Nephron progenitor cell (in vitro differentiated cells): Measurements from ENCODE around the gene TAF1B.

Experiments
- DNase-seq: peaks from one replicate; pipeline ENCODE4 v3.0.0; 2021
- H3K27ac Mint-ChIP-seq: 2 replicates; pipeline ENCODE4 v1.8.0; 2021; ENCODE audit warnings: mild to moderate bottlenecking, moderate library complexity, mixed read lengths
- H3K27me3 Mint-ChIP-seq: 2 replicates; pipeline ENCODE4 v1.8.0; 2021; ENCODE audit warnings: mild to moderate bottlenecking, low read depth, mixed read lengths; ENCODE audit not compliant: poor library complexity
- H3K36me3 Mint-ChIP-seq: 2 replicates; pipeline ENCODE4 v1.8.0; 2021; ENCODE audit warnings: low read depth, mixed read lengths
- H3K4me1 Mint-ChIP-seq: 2 replicates; pipeline ENCODE4 v1.8.0; 2021; ENCODE audit warnings: mixed read lengths
- H3K4me3 Mint-ChIP-seq: 2 replicates; pipeline ENCODE4 v1.8.0; 2021; ENCODE audit warnings: mild to moderate bottlenecking, moderate library complexity, mixed read lengths
- H3K9me3 Mint-ChIP-seq: 2 replicates; pipeline ENCODE4 v1.8.0; 2021; ENCODE audit warnings: mild to moderate bottlenecking, moderate library complexity, mixed read lengths
- CTCF ChIP-seq: fragments of 200-600 bp; sonication (generic); IDR thresholded peaks from 2 replicates; pipeline ENCODE4 v1.5.0; 2021; ENCODE audit warnings: antibody characterized with exemption

TAF1B gene

GRCh38 chr2:9975328-9975727, 132.1 kb downstream of the TAF1B start:
- H3K4me3 Mint-ChIP-seq: no peak overlapping the region

GRCh38 chr2:9975805-9976447, 132.7 kb downstream of the TAF1B start:
- Mint-ChIP-seq H3K4me3 (no peak overlapping the region), H3K4me1 (peaks cover 41% of the 10 kb centered on the region)
- no peak for DNase-seq

More at GRCh38 chr2:9975328-9975727, 132.1 kb downstream of the TAF1B start:
- Mint-ChIP-seq H3K27me3 (peaks cover 9% of the 10 kb centered on the region), H3K27ac (no peak overlapping the region), H3K36me3 (no peaks in the 10 kb centered on the region), H3K9me3 (peaks cover 6% of the 10 kb centered on the region), H3K4me1 (peaks cover 47% of the 10 kb centered on the region)
- TF ChIP-seq CTCF: no peak
- DNase-seq: no peak

GRCh38 chr2:9979977-9980376, 136.7 kb downstream of the TAF1B start:
- Mint-ChIP-seq H3K9me3 (peaks cover 6% of the 10 kb centered on the region), H3K4me1 (peaks cover 16% of the 10 kb centered on the region), H3K27ac (no peak overlapping the region), H3K36me3 (no peaks in the 10 kb centered on the region), H3K4me3 (no peak overlapping the region), H3K27me3 (peaks cover 16% of the 10 kb centered on the region)
- no peak for TF ChIP-seq CTCF
- DNase-seq: no peak

More at GRCh38 chr2:9975805-9976447, 132.7 kb downstream of the TAF1B start:
- no peak overlapping the region for H3K27ac Mint-ChIP-seq
- no peak for TF ChIP-seq CTCF
- H3K9me3 Mint-ChIP-seq: peaks cover 6% of the 10 kb centered on the region
- peaks cover 9% of the 10 kb centered on the region for H3K27me3 Mint-ChIP-seq
- H3K36me3 Mint-ChIP-seq: no peaks in the 10 kb centered on the region

- DNase-seq: no peak
- Mint-ChIP-seq H3K27me3 (peaks cover 16% of the 10 kb centered on the region), H3K9me3 (peaks cover 6% of the 10 kb centered on the region), H3K4me3 (no peak overlapping the region), H3K36me3 (no peaks in the 10 kb centered on the region), H3K27ac (no peak overlapping the region), H3K4me1 (peaks cover 14% of the 10 kb centered on the region)
- TF ChIP-seq CTCF: no peak
Observed at GRCh38 chr2:9980520-9980919, 137.2 kb downstream of the TAF1B start.

GRCh38 chr2:9981655-9982054, 138.4 kb downstream of the TAF1B start:
- H3K4me3 Mint-ChIP-seq: no peak overlapping the region
- DNase-seq: no peak
- no peak overlapping the region for H3K27ac Mint-ChIP-seq
- no peak for TF ChIP-seq CTCF
- H3K4me1 Mint-ChIP-seq: peaks cover 14% of the 10 kb centered on the region
- H3K36me3 Mint-ChIP-seq: no peaks in the 10 kb centered on the region
- H3K27me3 Mint-ChIP-seq: peaks cover 16% of the 10 kb centered on the region
- peaks cover 6% of the 10 kb centered on the region for H3K9me3 Mint-ChIP-seq

GRCh38 chr2:9982248-9982647, 139.0 kb downstream of the TAF1B start:
- H3K4me3 Mint-ChIP-seq: no peak overlapping the region
- no peak overlapping the region for H3K27ac Mint-ChIP-seq
- H3K36me3 Mint-ChIP-seq: no peaks in the 10 kb centered on the region
- H3K27me3 Mint-ChIP-seq: peaks cover 16% of the 10 kb centered on the region
- peaks cover 14% of the 10 kb centered on the region for H3K4me1 Mint-ChIP-seq
- H3K9me3 Mint-ChIP-seq: peaks cover 6% of the 10 kb centered on the region
- TF ChIP-seq CTCF: no peak
- DNase-seq: no peak
